Body of pancreas (tissue), 4 donors: ENCODE measurements around the gene EPSTI1.

Source experiments
- CTCF ChIP-seq, 7 experiments: fragments of 450-650 bp in 4 of 7; fragments of 200-600 bp in 3 of 7; sonication (generic) in 3 of 7; IDR thresholded peaks; one replicate each; pipeline ENCODE4 v1.5.1; 2016 to 2019; ENCODE audit warnings: antibody characterized with exemption in 7 of 7
- POLR2A ChIP-seq, 3 donors: fragments of 450-650 bp; IDR thresholded peaks; one replicate each; pipeline ENCODE4 v1.6.1; 2016; ENCODE audit warnings: antibody characterized with exemption in 3 of 3, mild to moderate bottlenecking in 2 of 3

DNA sequence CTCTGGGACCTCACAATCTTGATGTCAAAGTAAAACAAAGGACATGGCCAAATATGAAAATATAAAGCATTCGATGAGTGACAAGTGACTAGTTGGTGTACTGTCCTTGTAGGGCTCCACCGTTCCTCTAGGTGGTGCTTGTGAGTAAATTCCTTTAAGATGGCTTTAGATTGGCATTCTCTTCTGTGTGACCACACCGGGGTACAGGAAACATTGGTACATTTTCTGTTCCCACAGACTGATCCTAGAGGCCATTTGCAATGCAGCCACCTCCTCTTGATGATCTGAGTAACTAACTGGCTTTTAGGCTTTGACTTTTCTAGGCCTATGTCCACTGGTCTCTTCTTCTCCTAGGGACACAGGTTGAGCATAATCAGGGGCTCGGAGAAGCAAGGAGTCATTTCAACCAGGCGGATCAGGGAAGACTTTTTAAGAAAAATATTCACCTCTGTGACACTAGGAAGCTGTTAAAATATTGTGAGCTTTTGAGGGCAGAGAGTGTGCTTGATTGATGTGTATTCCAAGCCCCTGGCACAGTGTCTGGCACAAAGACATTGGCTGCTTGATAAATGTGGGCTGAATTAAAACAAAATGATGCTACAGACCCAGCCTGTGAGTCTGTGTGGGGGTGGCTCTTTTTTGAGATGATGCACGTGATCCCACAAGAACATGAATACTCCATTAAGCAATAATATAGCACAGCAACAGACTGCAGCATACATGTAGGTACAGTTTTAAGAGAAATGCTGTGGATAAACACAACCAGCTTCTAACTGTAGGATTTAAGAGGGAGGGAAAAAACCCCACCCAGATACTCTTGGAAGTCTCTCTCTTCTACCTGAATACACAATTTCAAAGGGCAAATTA lies 21.0 kb downstream of the EPSTI1 start:
- TF ChIP-seq CTCF (IDR thresholded peaks at IDR 0.05) = peak in 6 of 7 experiments; percentile 45 to 60 (median 54)
- no peak for TF ChIP-seq POLR2A (IDR thresholded peaks at IDR 0.05)
